ENCODE results near the gene SYT3.

Gene SYT3

DNA sequence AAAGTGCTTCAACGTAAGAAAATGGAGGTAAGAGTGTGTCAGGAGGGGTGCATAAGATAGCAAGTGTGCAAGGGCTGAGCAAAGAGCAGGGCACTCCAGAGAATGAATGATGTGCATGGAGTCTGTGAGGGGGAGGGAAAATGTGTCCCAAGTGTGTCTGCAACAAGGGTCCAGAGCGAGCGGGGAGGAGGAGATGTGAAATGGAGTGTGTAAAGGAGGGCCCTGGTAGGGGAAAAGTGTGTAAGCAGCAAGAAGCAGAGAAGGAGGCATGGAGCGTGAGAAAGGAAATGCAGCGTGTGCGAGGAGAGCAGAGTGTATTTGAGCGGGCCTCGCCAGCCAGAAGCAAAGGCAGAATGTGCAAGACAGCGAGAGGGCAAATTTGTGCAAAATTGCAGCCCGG lies 21.3 kb upstream of the SYT3 start:
- Histone ChIP-seq H3K36me3 (ENCODE audit: control insufficient read depth, insufficient read depth, low read length) (no peaks in the 10 kb centered on the region), H3K4me3 (ENCODE audit: low read depth, low read length) (no peak overlapping the region), H3K9ac (ENCODE audit: low read depth, low read length) (no peak overlapping the region), H3K9me3 (ENCODE audit: control insufficient read depth, insufficient read depth, low read length) (no peaks in the 10 kb centered on the region), H3K27me3 (ENCODE audit: control insufficient read depth, insufficient read depth, low read length) (peaks cover 2% of the 10 kb centered on the region; the same call in 1 of the 2 replicates), H3K27ac (ENCODE audit: low read depth, low read length) (no peak overlapping the region), H3K4me1 (ENCODE audit: control insufficient read depth, insufficient read depth, low read length) (peaks cover 5% of the 10 kb centered on the region; the same call in 1 of the 2 replicates)

DNA sequence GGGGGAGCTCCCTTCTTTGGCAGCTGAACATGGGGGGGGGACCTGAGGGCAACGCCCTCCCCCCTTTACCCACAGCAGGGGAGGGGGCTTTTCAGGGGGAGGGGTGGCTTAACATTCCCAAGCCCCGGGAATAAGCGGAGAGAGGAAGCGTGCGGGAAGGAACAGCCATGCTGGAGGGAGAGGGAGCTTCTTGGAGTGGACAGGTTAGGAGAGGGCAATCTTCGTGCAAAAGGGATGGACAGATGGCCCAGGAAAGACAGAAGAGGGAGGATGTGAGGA lies 20.3 kb upstream of the SYT3 start:
- no peaks in the 10 kb centered on the region for H3K36me3 ChIP-seq (ENCODE audit: control insufficient read depth, insufficient read depth, low read length)
- peak overlapping the region; percentile 55; the same call in 1 of the 2 replicates for H3K4me3 ChIP-seq (ENCODE audit: low read depth, low read length)
- H3K9ac ChIP-seq (ENCODE audit: low read depth, low read length): no peak overlapping the region
- H3K27me3 ChIP-seq (ENCODE audit: control insufficient read depth, insufficient read depth, low read length): no peaks in the 10 kb centered on the region
- peak overlapping the region; percentile 42 for H3K27ac ChIP-seq (ENCODE audit: low read depth, low read length)
- no peaks in the 10 kb centered on the region for H3K9me3 ChIP-seq (ENCODE audit: control insufficient read depth, insufficient read depth, low read length)
- H3K4me1 ChIP-seq (ENCODE audit: control insufficient read depth, insufficient read depth, low read length): peaks cover 5% of the 10 kb centered on the region; the same call in 1 of the 2 replicates

DNA sequence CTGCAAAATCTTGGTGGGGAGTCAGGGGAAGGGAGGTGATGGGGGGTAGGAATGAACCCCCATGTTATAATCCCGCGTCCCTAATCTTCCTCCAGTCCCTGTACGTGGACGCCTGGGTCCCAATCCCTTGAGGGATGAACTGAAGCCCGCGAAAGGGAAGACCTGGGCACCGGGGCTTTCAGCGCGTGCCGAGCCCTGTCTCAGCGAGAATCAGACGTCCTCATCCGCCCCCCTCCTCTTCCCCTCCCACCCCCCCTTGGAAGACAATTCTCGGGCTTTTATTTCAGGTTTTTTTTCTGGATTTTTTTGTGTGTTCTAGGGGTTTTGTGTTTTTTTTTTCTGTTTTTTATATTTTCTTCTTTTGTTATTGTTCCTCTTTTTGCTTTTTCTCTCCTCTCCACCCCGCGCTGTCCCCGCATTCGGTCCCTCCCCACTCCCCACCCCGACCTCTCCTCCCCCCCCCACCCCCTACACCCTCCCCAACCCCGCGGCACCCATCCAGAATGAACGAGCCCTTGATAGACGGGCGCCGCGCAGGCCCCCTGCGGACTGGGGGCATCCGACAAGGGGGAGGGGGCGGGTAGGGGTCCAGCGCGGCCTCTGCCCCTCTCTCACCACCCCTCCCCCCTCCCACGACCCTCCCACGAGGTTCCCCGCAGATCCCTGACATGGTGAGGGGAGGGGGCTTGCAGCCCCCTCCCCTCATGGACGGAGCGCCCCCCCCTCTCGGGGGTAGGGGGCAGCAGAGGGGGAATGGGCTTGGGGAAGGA lies 19.8 kb upstream of the SYT3 start:
- no peaks in the 10 kb centered on the region for H3K36me3 ChIP-seq (ENCODE audit: control insufficient read depth, insufficient read depth, low read length)
- peak overlapping the region; percentile 81 for H3K4me3 ChIP-seq (ENCODE audit: low read depth, low read length)
- H3K9me3 ChIP-seq (ENCODE audit: control insufficient read depth, insufficient read depth, low read length): no peaks in the 10 kb centered on the region
- no peaks in the 10 kb centered on the region for H3K27me3 ChIP-seq (ENCODE audit: control insufficient read depth, insufficient read depth, low read length)
- no peak overlapping the region for H3K9ac ChIP-seq (ENCODE audit: low read depth, low read length)
- peaks cover 5% of the 10 kb centered on the region; the same call in 1 of the 2 replicates for H3K4me1 ChIP-seq (ENCODE audit: control insufficient read depth, insufficient read depth, low read length)
- peak overlapping the region; percentile 89 for H3K27ac ChIP-seq (ENCODE audit: low read depth, low read length)

DNA sequence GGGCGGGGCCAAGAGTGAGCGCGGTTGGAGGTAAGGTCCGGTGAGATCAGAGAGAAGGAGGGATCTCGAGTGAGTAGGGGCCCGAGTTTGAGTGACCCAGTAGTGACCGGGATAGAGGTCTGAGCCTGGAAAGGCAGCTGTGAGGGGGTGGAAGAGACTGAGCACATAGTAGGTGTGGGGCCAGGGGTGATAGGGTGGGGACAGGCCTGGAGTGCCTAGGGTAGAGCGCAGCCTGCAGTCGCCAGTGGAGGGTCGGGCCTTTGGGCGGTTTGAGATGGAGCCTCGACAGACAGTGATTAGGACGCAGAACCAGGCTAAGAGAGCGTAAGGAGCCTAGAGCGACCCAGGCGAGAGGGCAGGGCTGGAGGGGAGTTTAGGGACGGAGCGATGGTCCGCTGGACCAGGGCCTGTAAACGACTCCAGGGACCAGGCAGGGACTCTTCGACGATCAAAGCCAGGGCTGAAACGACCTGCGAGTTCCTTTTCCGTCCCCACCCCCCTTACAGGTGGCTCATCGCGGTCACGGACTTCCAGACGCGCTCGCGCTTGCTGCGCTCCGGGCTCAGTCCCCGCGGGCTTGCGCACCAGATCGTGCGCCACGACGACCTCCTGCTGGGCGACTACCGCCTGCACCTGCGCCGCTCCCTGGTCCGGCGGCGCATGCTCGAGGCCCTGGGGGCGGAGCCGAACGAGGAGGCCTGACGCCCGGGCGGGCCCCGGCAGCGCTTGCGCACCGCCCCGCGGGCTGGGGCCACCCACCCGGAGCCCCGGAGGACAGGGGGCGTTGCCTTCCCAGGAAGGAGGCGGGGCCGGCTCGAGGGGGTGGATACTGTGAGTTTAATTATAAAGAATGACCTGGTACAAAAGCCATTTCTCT lies 19.0 kb upstream of the SYT3 start:
- H3K9me3 ChIP-seq (ENCODE audit: control insufficient read depth, insufficient read depth, low read length): no peaks in the 10 kb centered on the region
- peak overlapping the region; percentile 50 for H3K9ac ChIP-seq (ENCODE audit: low read depth, low read length)
- H3K4me3 ChIP-seq (ENCODE audit: low read depth, low read length): peak overlapping the region; percentile 81
- H3K27me3 ChIP-seq (ENCODE audit: control insufficient read depth, insufficient read depth, low read length): no peaks in the 10 kb centered on the region
- H3K36me3 ChIP-seq (ENCODE audit: control insufficient read depth, insufficient read depth, low read length): no peaks in the 10 kb centered on the region
- peaks cover 7% of the 10 kb centered on the region; the same call in 1 of the 2 replicates for H3K4me1 ChIP-seq (ENCODE audit: control insufficient read depth, insufficient read depth, low read length)
- H3K27ac ChIP-seq (ENCODE audit: low read depth, low read length): peak overlapping the region; percentile 89

DNA sequence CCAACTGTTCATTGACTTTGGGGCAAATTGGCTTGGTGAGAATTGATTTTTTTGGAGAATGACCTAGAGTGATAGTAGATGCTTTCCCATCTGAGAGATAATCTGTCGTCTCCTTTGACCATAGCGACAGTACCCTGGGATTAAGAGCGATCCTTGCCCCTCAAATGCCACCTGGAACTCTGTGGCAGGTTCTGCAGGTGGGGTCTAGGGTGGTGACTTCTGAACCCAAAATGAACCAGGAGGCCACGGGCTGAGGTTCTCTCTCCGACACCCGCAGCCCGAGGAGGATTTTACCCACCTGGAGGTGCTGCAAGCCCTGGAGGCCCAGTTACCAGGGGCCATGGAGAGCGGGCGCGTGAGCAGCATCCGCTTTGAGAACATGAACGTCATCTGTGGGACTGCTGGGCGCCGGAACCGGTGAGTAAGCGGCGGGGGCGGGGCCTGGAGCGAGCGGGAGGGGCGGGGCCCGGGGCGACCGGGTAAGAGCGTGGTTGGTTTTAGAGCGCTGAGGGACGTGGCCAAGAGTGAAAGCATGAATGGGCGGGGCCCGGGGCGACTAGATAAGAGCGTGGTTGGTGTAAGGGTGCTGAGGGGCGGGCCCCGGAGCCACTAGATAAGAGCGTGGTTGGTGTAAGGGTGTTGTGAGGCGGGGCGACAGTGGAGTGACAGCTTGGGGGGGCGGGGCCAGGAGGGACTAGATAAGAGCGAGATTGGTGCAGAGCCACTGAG lies 18.2 kb upstream of the SYT3 start:
- Histone ChIP-seq H3K27ac (ENCODE audit: low read depth, low read length) (peak overlapping the region; percentile 92), H3K9ac (ENCODE audit: low read depth, low read length) (peak overlapping the region; percentile 49), H3K4me3 (ENCODE audit: low read depth, low read length) (peak overlapping the region; percentile 81), H3K36me3 (ENCODE audit: control insufficient read depth, insufficient read depth, low read length) (no peaks in the 10 kb centered on the region), H3K9me3 (ENCODE audit: control insufficient read depth, insufficient read depth, low read length) (no peaks in the 10 kb centered on the region), H3K4me1 (ENCODE audit: control insufficient read depth, insufficient read depth, low read length) (peaks cover 8% of the 10 kb centered on the region), H3K27me3 (ENCODE audit: control insufficient read depth, insufficient read depth, low read length) (no peaks in the 10 kb centered on the region)

- Histone ChIP-seq H3K36me3 (ENCODE audit: control insufficient read depth, insufficient read depth, low read length) (no peaks in the 10 kb centered on the region), H3K9me3 (ENCODE audit: control insufficient read depth, insufficient read depth, low read length) (no peaks in the 10 kb centered on the region), H3K9ac (ENCODE audit: low read depth, low read length) (peak overlapping the region; percentile 49), H3K27ac (ENCODE audit: low read depth, low read length) (peak overlapping the region; percentile 92), H3K27me3 (ENCODE audit: control insufficient read depth, insufficient read depth, low read length) (no peaks in the 10 kb centered on the region), H3K4me1 (ENCODE audit: control insufficient read depth, insufficient read depth, low read length) (peaks cover 8% of the 10 kb centered on the region), H3K4me3 (ENCODE audit: low read depth, low read length) (peak overlapping the region; percentile 63)
These were observed 17.6 kb upstream of the SYT3 start for GRCh38 chr19:50657222-50657669.

DNA sequence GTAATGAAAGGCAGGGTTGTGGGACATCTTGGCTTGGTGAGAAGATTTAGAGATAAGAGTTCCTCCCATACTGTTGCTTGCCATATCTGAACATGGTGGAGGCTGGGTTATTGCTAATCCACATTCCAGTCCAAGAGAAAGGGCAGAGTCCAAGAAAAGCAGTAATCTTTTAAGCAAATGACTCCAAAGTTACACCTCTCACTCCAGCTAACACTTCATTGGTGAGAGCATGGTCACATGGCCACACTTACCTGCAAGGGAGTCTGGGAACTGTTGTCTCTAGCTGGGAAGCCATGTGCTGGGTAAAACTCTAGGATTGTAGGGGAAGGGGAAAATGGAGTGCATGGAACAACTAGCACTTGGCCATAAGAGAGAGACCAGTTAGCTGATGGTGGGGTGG lies 15.2 kb upstream of the SYT3 start:
- H3K27me3 ChIP-seq (ENCODE audit: control insufficient read depth, insufficient read depth, low read length): no peaks in the 10 kb centered on the region
- no peak overlapping the region for H3K9ac ChIP-seq (ENCODE audit: low read depth, low read length)
- H3K9me3 ChIP-seq (ENCODE audit: control insufficient read depth, insufficient read depth, low read length): no peaks in the 10 kb centered on the region
- H3K4me3 ChIP-seq (ENCODE audit: low read depth, low read length): no peak overlapping the region
- no peaks in the 10 kb centered on the region for H3K36me3 ChIP-seq (ENCODE audit: control insufficient read depth, insufficient read depth, low read length)
- H3K27ac ChIP-seq (ENCODE audit: low read depth, low read length): no peak overlapping the region
- peaks cover 8% of the 10 kb centered on the region for H3K4me1 ChIP-seq (ENCODE audit: control insufficient read depth, insufficient read depth, low read length)

- H3K27me3 ChIP-seq (ENCODE audit: control insufficient read depth, insufficient read depth, low read length): no peaks in the 10 kb centered on the region
- peaks cover 8% of the 10 kb centered on the region for H3K4me1 ChIP-seq (ENCODE audit: control insufficient read depth, insufficient read depth, low read length)
- H3K36me3 ChIP-seq (ENCODE audit: control insufficient read depth, insufficient read depth, low read length): no peaks in the 10 kb centered on the region
- no peak overlapping the region for H3K4me3 ChIP-seq (ENCODE audit: low read depth, low read length)
- H3K9me3 ChIP-seq (ENCODE audit: control insufficient read depth, insufficient read depth, low read length): no peaks in the 10 kb centered on the region
- H3K9ac ChIP-seq (ENCODE audit: low read depth, low read length): no peak overlapping the region
- H3K27ac ChIP-seq (ENCODE audit: low read depth, low read length): no peak overlapping the region
These were observed 13.0 kb upstream of the SYT3 start for GRCh38 chr19:50652722-50653121.

DNA sequence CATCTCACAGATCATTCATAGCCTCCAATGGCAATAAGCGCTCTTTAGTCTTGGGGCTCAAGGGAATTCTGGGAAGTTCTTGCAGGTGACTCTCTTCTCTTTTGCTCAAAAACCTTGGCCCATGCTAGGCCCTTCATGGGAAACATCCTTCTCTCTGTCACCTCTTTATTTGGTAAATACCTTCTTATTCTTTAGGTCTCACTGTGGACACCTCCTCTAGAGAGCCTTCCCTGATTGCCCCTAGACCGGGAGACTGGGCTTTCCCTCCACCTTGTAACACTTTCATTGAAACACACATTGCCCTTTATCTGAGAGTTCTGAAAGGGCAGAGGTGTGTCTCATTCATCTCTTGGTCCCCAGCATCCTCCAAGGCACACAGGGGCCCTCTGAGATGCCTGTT lies 11.5 kb upstream of the SYT3 start:
- Histone ChIP-seq H3K36me3 (ENCODE audit: control insufficient read depth, insufficient read depth, low read length) (no peaks in the 10 kb centered on the region), H3K4me1 (ENCODE audit: control insufficient read depth, insufficient read depth, low read length) (peaks cover 3% of the 10 kb centered on the region; the same call in 1 of the 2 replicates), H3K9ac (ENCODE audit: low read depth, low read length) (no peak overlapping the region), H3K9me3 (ENCODE audit: control insufficient read depth, insufficient read depth, low read length) (no peaks in the 10 kb centered on the region), H3K4me3 (ENCODE audit: low read depth, low read length) (no peak overlapping the region), H3K27ac (ENCODE audit: low read depth, low read length) (no peak overlapping the region), H3K27me3 (ENCODE audit: control insufficient read depth, insufficient read depth, low read length) (no peaks in the 10 kb centered on the region)

GRCh38 chr19:50649433-50650391 lies 10.0 kb upstream of the SYT3 start, which contains the start of gene C19orf81:
Gene C19orf81 (plus strand): TSS chr19:50649445. CDS start chr19:50649445, 0 bp downstream.
- peaks cover 3% of the 10 kb centered on the region; the same call in 1 of the 2 replicates for H3K4me1 ChIP-seq (ENCODE audit: control insufficient read depth, insufficient read depth, low read length)
- H3K9ac ChIP-seq (ENCODE audit: low read depth, low read length): no peak within 1 kb of the TSS
- no peaks in the 10 kb centered on the region for H3K9me3 ChIP-seq (ENCODE audit: control insufficient read depth, insufficient read depth, low read length)
- no peak within 1 kb of the TSS for H3K27ac ChIP-seq (ENCODE audit: low read depth, low read length)
- H3K36me3 ChIP-seq (ENCODE audit: control insufficient read depth, insufficient read depth, low read length): no peaks in the 10 kb centered on the region
- H3K27me3 ChIP-seq (ENCODE audit: control insufficient read depth, insufficient read depth, low read length): peaks cover 10% of the 10 kb centered on the region
- H3K4me3 ChIP-seq (ENCODE audit: low read depth, low read length): no peak within 1 kb of the TSS; the same call in 1 of the 2 replicates
